ENCODE measurements around the gene SLITRK5.

Gene SLITRK5

GRCh38 chr13:87677496-87678371, 6.6 kb downstream of the SLITRK5 start:
- no peak for TF ChIP-seq CTCF (IDR thresholded peaks at IDR 0.05; ENCODE audit: low read depth, low read length, missing control alignments)
- H3K4me3 ChIP-seq (replicated peaks; ENCODE audit: low read depth, low read length): no peak overlapping the region
- DNase-seq (ENCODE audit: extremely low read depth, low read depth): no peak

- H3K4me3 ChIP-seq (replicated peaks; ENCODE audit: low read depth, low read length): no peak overlapping the region
- no peak for DNase-seq (ENCODE audit: extremely low read depth, low read depth)
- TF ChIP-seq CTCF (IDR thresholded peaks at IDR 0.05; ENCODE audit: low read depth, low read length, missing control alignments): no peak
Measured at GRCh38 chr13:87678372-87678752, 7.2 kb downstream of the SLITRK5 start.

GRCh38 chr13:87680298-87680697, 9.1 kb downstream of the SLITRK5 start:
- TF ChIP-seq CTCF (IDR thresholded peaks at IDR 0.05; ENCODE audit: low read depth, low read length, missing control alignments): no peak
- no peak for DNase-seq (ENCODE audit: extremely low read depth, low read depth)
- H3K4me3 ChIP-seq (replicated peaks; ENCODE audit: low read depth, low read length): no peak overlapping the region

- DNase-seq (ENCODE audit: extremely low read depth, low read depth): no peak
Measured at GRCh38 chr13:87684850-87685742, 13.9 kb downstream of the SLITRK5 start.

GRCh38 chr13:87696458-87696857, 25.3 kb downstream of the SLITRK5 start:
- no peak for TF ChIP-seq CTCF (IDR thresholded peaks at IDR 0.05; ENCODE audit: low read depth, low read length, missing control alignments)
- no peak overlapping the region for H3K4me3 ChIP-seq (replicated peaks; ENCODE audit: low read depth, low read length)
- DNase-seq (ENCODE audit: extremely low read depth, low read depth): no peak

More at GRCh38 chr13:87684850-87685742, 13.9 kb downstream of the SLITRK5 start:
- TF ChIP-seq CTCF (IDR thresholded peaks at IDR 0.05; ENCODE audit: low read depth, low read length, missing control alignments): no peak
- no peak overlapping the region for H3K4me3 ChIP-seq (replicated peaks; ENCODE audit: low read depth, low read length)

- no peak overlapping the region for H3K4me3 ChIP-seq (replicated peaks; ENCODE audit: low read depth, low read length)
- TF ChIP-seq CTCF (IDR thresholded peaks at IDR 0.05; ENCODE audit: low read depth, low read length, missing control alignments): no peak
- DNase-seq (ENCODE audit: extremely low read depth, low read depth): no peak
Measured at GRCh38 chr13:87698268-87698667, 27.1 kb downstream of the SLITRK5 start.
